ENCODE measurements around the gene FAM161B. TPM values are rescaled to one million over a fixed set of nuclear protein-coding genes. Genes with fewer than 3 reads are reported as not detected.
"Not testable (repeated sequence)": the region's sequence is repeated elsewhere in the genome, so short reads cannot be mapped to it uniquely, and the experiment has no call there.

Gene FAM161B, protein sequence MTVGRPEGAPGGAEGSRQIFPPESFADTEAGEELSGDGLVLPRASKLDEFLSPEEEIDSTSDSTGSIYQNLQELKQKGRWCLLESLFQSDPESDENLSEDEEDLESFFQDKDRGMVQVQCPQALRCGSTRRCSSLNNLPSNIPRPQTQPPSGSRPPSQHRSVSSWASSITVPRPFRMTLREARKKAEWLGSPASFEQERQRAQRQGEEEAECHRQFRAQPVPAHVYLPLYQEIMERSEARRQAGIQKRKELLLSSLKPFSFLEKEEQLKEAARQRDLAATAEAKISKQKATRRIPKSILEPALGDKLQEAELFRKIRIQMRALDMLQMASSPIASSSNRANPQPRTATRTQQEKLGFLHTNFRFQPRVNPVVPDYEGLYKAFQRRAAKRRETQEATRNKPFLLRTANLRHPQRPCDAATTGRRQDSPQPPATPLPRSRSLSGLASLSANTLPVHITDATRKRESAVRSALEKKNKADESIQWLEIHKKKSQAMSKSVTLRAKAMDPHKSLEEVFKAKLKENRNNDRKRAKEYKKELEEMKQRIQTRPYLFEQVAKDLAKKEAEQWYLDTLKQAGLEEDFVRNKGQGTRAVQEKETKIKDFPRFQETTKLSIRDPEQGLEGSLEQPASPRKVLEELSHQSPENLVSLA
- 3.7 TPM for total RNA-seq
- long read RNA-seq, full-length matches to known transcripts: 5 of 6 reads
- long read RNA-seq, partial matches to known transcripts: 0 of 6 reads
- long read RNA-seq, other reads (novel, unspliced or antisense): 1 of 6 reads

DNA sequence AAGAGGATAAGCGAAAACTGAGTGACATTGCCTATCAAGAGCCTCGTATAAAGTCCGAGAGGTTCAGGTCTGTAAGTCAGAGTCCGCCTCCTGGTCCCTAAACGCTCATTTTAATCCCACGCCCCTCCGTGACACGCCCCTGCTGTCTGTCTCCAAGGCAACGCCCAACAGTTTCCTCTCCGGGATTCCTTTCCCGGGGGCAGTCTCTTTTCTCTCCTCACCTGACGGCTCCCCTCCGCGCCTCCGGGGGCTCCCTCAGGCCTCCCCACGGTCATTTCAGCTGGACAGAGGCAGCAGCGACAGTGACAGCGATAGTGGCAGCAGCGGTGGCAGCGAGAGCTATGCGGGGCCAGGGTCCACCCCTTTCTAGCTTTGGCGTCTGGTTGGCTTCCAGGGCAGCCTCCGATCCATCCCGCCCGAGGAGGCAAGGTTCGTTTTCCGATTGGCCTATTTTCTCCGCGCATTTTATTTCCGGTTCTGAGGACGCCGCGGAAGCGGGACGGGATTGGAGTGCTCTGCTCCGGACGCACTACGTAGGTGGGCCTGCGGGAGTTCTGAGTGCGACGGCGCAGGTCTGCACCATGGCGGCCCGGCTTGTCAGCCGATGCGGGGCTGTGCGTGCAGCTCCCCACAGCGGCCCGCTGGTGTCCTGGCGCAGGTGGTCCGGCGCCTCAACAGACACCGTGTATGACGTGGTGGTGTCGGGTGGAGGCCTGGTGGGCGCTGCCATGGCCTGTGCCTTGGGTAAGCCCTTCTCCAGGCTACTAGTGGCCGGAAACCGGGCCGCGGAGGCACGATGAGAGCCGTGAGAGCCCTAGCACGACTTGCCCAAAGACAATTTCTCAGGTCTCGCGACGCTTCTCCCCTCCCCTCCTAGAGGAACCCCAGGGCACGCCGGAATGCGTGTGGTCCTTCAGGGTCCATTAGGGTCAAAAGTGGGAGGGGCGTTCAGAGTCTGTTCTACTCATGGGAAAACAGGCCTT is at the start of gene FAM161B, which contains the start of gene COQ6:
TSS of gene FAM161B (minus strand) at position 343 of the 983 bp plus-strand sequence. CDS start at position 275, 68 bp downstream.
TSS of gene COQ6 (plus strand) at position 551 of the 983 bp plus-strand sequence. CDS start at position 582, 31 bp downstream.
- ATAC-seq (peak; percentile 99), DNase-seq (ENCODE audit: missing footprints) (peak; percentile 95)
- intact Hi-C loops (cut with DNase I): loop anchor here (2.0 kb wide), 1 partner anchor 69 kb away; the partner anchor contains the start of genes BBOF1 and ENTPD5

DNA sequence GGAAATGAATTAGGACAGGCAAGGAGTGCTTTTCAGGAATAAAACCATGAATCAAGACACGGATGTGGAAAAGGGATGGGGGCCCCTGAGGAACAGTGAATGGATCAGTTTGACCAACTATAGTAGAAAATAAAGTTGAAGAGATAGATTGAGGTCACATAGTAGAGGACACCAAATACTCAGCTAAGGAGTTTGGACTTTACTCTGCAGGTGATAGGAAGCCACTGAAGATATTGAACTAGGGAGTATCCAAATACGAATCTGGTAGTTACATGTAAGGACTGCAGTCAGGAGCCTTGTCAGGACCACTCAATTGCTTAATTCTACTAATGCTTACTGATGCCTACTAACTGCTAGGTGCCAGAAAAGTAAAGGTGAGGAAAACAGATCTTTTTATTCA is 48.8 kb upstream of the FAM161B start:
- ATAC-seq: no peak

DNA sequence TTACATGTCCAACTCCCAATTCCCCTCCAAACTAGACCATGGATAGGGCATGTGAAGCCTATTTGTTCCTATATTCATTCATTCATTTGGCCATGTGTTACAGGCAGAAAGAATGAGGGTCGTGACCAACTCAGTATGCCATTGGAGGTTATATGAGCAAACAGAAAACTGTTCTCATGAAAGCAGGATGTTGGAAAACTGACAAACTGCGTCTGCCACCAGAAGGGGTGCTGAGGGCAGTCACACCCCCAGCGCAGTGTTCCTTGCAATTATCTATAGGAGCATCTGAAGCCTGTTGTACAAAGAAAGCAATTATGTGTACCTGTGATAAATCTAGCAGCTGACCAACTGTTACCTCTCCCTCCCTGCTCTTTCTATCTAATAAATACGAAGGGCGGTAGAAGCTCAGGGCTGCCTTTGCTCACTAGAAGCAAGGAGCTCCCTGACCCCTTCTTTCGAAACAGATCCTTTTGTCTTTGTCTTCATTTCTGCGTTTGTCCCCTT is 48.1 kb upstream of the FAM161B start:
- no peak for ATAC-seq

More for the DNA sequence above, 48.8 kb upstream of the FAM161B start:
- no peak for DNase-seq (ENCODE audit: missing footprints)
- intact Hi-C loops (cut with DNase I): no loop called here

DNA sequence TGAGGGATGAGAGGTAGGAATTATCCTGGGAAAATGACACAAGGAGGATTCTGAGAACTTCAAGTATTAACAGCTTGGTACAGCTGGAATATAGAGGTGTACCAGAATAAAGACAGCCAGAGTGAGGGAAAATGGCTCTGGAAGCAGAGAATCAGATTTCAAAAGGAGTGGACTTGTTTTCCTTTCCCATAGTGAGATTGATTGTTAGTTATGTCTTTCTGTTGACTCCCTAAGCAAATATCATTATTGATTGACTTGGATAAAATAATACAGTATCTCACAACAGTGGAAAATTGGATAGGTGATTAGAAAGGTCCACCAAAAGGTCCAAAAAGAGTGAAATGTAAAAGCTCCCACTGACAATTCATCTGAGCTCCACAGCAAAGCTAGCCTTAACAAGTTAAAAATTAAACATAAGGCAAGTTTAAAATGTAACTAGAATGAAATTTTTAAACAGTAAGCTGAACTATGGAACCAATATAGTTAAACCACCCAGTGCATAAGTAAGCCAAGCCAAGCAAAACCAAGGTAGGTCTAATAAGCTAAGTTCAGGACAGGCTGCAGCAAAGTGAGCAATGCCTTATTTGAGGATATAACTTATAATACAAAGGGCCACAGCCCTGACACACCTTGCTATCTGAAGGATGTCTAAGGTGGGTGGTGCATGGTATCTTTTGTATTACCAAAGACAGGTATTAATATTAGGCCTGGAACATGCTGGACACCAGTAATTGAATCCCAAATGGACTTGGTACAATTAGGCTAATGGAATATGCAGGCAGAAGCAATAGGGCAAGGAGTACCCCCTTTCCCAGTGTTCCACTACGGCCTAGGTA is 47.4 kb upstream of the FAM161B start:
- no peak for DNase-seq (ENCODE audit: missing footprints)
- no peak for ATAC-seq
- intact Hi-C loops (cut with DNase I): no loop called here

More for the DNA sequence above, 48.1 kb upstream of the FAM161B start:
- DNase-seq (ENCODE audit: missing footprints): no peak
- intact Hi-C loops (cut with DNase I): no loop called here

DNA sequence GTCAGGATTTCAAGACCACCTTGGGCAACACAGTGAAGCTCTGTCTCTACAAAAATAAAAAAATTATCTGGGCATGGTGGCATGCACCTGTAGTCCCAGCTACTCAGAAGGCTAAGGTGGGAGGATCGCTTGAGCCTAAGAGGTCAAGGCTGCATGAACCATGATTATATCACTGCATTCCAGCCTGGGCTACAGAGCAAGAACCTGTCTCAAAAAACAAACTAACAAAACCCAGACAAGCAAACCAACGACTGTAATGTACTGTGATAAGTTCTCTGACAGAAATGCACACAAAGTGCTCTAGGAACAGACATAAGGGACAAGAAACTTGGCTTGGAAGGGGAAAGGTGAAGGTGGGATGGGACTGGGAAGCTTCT is 46.8 kb upstream of the FAM161B start:
- intact Hi-C loops (cut with DNase I): no loop called here
- ATAC-seq (no peak), DNase-seq (ENCODE audit: missing footprints) (no peak)

DNA sequence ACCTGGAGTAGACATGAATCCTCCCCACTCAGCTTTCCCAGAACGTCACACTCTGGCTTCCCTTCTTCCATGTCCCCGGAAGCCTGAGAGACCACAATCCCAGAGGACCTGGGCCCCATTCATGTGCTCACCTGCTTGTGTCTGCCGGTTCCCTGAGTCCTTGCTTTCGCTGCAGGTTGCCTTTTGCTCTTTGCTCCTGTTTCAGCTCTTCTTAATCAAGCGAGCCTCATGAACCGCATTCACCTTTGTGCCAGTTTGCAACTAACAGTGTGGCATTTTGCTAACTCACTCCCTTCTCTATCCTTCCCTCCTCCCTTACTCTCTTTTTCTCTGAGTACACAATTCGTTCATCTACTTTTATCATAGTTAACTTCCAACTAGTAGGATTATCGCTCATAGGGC is 46.1 kb upstream of the FAM161B start:
- intact Hi-C loops (cut with DNase I): no loop called here
- DNase-seq (ENCODE audit: missing footprints) (no peak), ATAC-seq (no peak)

DNA sequence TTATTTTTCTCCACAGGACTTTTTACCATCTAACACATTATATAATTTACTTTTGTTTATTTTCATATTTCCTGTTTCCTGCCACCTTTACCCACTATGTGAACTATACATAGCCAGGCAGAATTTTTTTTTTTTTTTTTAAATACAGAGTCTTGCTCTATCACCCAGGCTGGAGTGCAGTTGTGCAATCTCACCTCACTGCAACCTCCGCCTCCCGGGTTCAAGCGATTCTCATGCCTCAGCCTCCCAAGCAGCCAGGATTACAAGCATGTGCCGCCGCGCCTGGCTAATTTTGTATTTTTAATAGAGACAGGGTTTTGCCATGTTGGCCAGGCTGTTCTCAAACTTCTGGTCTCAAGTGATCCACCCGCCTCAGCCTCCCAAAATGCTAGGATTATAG is 45.0 kb upstream of the FAM161B start:
- DNase-seq (ENCODE audit: missing footprints); ATAC-seq; intact Hi-C loops (cut with DNase I): not testable (repeated sequence)

DNA sequence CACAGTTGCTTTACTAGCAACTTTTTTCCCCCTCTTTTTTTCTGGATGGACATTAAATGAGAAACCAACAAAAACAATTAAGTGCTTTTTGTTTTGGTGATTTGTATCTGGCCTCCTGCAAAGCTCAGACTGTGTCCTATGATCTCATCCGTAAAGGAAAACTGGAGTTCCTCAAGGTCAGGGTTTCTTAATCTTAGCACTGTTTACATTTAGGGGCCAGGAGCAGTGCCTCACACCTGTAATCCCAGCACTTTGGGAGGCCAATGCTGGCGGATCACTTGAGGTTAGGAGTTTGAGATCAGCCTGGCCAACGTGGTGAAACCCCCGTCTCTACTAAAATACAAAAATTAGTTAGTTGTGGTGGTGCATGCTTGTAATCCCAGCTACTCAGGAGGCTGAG is 41.2 kb upstream of the FAM161B start:
- intact Hi-C loops (cut with DNase I): no loop called here
- no peak for ATAC-seq

DNA sequence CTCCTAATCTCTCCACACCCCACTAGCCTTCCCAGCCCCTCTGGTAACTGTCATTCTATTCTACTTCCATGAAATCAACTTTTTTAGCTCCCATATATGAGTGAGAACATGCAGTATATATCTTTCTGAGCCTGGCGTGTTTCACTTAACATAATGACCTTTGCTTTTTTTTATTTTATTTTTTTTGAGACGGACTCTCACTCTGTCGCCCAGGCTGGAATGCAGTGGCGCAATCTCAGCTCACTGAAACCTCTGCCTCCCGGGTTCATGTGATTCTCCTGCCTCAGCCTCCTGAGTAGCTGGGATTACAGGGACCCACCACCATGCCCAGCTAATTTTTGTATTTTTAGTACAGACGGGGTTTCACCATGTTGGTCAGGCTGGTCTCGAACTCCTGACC is 38.8 kb upstream of the FAM161B start:
- DNase-seq (ENCODE audit: missing footprints); intact Hi-C loops (cut with DNase I); ATAC-seq: not testable (repeated sequence)

More for the DNA sequence above, 41.2 kb upstream of the FAM161B start:
- DNase-seq (ENCODE audit: missing footprints): no peak

DNA sequence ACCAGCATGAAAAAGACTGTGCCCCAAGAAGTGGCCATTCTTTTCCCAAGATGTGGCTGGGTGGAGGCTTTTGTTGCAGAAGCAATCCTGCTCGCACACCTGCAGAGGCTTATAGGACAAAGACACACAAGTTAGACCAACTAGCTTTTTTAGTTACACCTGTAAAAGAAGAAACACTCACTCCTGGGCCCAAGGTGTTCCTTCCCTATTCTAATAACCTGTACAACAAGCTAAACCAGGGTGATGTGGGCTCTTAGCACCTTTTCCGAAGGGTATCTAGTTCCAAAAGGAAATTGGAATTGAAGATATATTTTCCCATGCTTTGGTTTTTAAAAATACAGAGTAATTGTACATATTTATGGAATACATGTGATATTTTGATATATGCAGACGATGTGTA is 38.2 kb upstream of the FAM161B start:
- intact Hi-C loops (cut with DNase I): no loop called here
- no peak for ATAC-seq
- DNase-seq (ENCODE audit: missing footprints): no peak

DNA sequence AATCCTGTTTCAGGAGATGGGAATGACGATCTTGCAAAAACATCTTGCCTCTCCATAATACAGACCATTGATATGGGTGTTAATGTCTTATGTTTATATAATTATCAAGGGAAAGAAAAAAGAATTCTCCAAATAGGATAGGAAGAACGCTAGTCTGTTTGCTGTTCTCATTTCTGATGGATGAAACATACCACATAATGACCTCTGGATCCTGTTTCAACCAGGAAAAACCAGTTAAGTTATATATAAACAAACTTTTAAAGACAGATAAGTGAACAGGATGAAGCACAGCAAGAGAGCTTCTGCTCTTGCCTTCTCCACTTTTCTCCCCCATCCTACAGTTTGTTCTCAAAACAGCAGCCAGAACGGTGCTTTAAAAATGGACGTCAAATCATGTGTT is 28.0 kb upstream of the FAM161B start:
- DNase-seq (ENCODE audit: missing footprints): no peak
- intact Hi-C loops (cut with DNase I): no loop called here

DNA sequence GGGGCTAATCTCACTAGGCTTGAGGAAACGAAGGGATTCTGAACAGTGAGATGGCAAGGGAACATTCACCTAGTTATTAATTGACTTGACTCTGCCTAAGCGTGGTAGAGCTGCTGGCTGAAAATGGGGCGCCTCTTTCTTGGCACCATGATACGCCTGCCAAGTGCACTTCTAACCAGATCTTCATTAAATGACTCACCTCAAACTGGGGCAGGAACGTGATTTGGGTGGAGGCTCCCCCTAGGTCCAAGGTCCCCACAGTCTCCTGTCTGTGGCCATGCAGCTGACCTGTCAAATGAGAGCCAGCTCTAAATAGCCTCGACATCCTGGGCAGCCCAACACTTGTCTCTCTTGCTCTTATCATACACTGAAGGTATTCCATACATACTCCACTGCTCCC is 26.2 kb upstream of the FAM161B start:
- DNase-seq (ENCODE audit: missing footprints) (no peak), ATAC-seq (no peak)
- intact Hi-C loops (cut with DNase I): no loop called here

More for the DNA sequence above, 28.0 kb upstream of the FAM161B start:
- ATAC-seq: no peak

DNA sequence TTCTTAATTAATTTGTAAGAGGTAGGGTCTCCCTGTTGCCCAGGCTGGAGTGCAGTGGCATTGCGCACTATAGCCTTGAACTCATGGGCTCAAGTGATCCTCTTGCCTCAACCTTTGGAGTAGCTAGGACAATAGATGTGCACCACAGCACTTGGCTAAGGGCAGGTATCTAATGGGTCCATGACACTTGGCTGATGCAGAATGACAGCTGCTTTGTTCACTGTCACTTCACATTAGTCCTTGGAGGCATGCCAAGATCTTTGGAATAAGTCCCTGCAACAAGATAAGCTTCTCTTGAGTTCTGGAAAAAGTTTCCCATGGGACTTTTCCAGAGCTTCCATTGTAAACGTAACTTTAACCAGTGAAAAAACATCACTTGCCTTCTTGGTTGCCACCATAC is 23.6 kb upstream of the FAM161B start:
- intact Hi-C loops (cut with DNase I): no loop called here
- ATAC-seq (no peak), DNase-seq (ENCODE audit: missing footprints) (no peak)

DNA sequence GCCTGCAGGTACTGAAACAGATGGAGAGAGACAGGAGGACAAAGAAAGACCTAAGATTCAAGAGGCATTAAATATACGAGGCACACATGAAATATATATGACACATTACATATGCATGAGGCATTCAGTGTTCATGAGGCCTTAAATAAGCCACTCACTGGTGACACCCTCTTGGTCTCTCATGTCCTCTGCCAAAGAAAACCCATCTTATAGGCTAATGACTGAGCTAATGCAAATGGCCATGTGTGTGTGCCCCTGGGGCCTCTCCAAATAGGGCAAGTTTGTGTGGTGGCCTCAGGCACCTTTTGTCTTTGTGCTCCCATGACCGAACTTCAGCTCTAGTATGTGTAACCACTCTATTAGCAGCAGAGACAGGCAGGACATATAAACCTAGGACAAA is 19.0 kb upstream of the FAM161B start:
- intact Hi-C loops (cut with DNase I): no loop called here
- ATAC-seq (no peak), DNase-seq (ENCODE audit: missing footprints) (no peak)

DNA sequence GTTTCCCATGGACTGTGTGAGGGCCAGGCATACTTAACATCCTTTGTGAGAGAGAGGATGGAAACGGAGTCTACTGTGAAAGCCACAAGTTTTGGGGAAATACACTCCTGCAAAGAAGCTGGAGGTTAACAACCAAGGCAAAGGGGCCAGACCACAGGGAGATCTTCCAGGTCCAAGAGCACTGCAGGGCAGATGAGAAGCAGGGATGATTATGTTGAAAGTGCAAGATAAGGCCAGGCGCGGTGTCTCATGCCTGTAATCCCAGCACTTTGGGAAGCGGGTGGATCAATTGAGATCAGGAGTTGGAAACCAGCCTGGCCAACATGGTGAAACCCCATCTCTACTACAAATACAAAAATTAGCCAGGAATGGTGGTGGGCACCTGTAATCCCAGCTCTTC is 15.3 kb upstream of the FAM161B start:
- no peak for ATAC-seq
- DNase-seq (ENCODE audit: missing footprints): no peak
- intact Hi-C loops (cut with DNase I): no loop called here

DNA sequence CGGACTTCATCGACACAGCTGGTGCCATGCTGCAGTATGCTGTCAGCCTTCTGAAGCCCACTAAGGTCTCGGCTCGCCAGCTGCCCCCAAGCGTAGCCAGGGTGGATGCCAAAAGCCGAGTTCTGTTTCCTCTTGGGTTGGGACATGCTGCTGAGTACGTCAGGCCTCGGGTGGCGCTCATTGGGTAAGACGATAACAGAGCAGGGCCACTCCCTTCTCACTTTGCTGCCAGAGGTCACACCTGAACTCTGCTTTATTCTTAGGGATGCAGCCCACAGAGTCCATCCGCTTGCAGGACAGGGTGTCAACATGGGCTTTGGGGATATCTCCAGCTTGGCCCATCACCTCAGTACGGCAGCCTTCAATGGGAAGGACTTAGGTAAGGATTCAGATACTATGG is 11.3 kb upstream of the FAM161B start:
- DNase-seq (ENCODE audit: missing footprints) (no peak), ATAC-seq (no peak)
- intact Hi-C loops (cut with DNase I): no loop called here

DNA sequence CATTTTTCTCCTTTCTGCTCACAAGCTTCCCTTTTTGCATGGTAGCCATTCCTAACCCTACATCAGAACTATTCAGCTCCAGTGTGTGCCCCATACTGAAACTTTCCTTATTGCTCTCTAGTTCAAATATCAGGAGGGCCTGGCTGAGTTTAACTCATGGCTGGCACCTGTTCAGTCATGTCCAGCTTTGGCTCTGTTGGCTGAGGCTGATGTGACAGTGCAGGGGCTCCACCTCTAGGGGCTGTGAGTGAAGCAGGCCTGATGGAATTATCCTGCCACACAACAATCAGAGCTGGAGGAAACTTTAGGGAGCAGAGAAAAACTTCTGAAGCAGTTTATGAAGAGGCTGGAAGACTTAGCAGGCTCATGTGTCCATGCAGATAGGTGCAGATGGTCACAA is 8.7 kb upstream of the FAM161B start:
- intact Hi-C loops (cut with DNase I): no loop called here

DNA sequence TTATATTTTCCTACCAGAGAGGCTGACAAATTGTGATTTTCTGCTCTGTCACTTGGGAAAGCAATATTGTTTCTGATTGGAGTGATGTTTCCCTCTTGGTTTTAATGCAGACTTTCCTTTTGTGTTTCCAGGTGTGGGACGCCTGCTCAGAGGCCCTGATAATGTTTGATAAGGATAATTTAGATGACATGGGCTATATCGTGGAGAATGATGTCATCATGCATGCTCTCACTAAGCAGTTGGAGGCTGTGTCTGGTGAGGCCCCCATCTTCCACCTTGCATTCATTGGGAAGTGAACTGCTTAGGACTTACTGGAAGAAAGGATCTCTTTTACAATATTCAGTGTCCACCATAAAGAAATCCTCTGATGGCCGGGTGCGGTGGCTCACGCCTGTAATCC is 5.8 kb upstream of the FAM161B start:
- intact Hi-C loops (cut with DNase I): no loop called here
- DNase-seq (ENCODE audit: missing footprints) (no peak), ATAC-seq (no peak)

More for the DNA sequence above, 8.7 kb upstream of the FAM161B start:
- ATAC-seq (no peak), DNase-seq (ENCODE audit: missing footprints) (no peak)
